Superior temporal gyrus (tissue), 1 donor: ENCODE results near the gene FBP2.

Source experiments
- DNase-seq: peaks from one replicate; pipeline ENCODE4 v3.0.0-alpha.2; 2016; ENCODE audit errors: extremely low spot score

The FBP2 gene

GRCh38 chr9:94593459-94594345, at the start of gene FBP2:
FBP2 (minus strand) TSS chr9:94593824; CDS start chr9:94593726, 98 bp downstream.
- no peak for DNase-seq

- no peak for DNase-seq
Measured at GRCh38 chr9:94643176-94643575, 49.6 kb upstream of the FBP2 start.

DNA sequence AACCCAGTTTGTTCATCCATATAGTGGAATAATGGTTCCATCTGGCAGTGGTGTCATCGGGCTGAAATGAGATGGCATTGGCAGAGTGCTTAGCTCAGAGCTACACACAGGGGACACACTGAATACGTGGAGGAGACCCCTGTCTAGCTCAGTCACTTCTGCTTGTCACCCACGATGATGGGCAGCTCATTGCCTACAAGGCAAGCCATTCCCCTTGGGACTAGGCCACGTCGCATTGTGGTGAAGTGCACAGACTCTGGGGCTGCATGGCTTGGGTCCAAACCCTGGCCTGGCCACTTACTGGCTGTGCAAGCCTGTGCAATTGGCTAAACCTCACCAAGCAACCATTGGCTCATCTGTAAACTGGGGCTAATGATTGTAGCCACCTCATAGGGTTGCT, 48.9 kb upstream of the FBP2 start:
- no peak for DNase-seq

GRCh38 chr9:94639999-94640376, 46.4 kb upstream of the FBP2 start:
- DNase-seq = no peak

- no peak for DNase-seq
Measured at GRCh38 chr9:94639061-94639998, 45.7 kb upstream of the FBP2 start, which contains the start of gene FBP1. FBP1 (minus strand) TSS chr9:94639518; CDS start chr9:94639310, 208 bp downstream.

DNA sequence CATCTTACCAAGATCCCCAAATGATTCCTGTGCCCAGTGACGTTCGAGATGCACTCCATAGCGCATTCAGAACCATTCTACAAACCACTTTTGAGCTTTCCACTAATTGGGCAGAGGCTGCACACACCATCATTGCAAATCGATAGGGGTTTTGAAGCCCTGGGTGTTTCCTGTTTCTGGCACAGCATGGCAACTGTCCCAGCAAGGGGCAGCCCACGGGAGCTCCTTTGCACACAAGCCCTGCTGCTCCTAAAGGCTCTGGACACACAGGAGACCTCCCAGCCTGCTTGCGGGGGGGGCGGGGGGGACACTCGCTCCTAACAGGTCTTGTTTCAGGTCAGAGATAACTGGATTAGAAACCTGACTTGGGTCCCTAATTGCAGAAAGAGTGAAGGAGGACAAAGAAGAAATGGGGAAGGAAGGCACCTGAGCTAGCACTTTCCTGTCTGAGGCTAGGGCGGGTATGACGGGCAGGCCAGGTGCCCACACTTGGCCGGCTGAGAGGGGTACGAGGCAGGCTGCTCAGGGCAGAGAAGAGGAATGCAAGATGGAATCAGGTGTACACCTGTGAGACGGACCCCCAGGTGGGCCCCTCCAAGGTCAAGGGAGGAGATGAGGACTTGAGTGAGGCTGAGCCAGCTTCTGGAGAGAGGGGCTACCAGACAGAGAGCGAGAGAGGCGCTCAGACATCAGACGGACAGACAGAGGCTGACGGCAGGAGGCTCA, 44.9 kb upstream of the FBP2 start:
- no peak for DNase-seq

DNA sequence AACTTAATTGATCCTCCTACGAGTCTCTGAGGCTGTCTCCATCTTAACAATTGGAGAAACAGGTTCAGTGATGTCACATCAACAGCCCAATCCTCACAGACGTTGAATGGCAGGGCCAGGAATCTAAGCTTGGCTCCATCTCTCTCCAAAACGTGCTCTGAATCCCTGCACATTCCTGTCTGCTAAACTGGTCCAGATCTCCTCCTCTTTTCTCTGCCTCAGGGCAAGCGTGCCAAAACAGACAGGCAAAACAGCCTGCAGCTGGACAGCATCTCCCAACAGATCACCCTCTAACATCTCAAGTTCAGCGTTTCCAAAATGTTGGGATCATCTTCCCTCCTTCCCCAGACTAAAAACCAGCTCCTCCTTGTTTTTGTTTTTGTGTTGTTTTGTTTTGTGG, 39.1 kb upstream of the FBP2 start:
- DNase-seq = no peak

- no peak for DNase-seq
Measured at GRCh38 chr9:94631599-94631998, 38.0 kb upstream of the FBP2 start.

- DNase-seq = no peak
Measured at GRCh38 chr9:94630833-94631232, 37.2 kb upstream of the FBP2 start.

GRCh38 chr9:94630281-94630680, 36.7 kb upstream of the FBP2 start:
- no peak for DNase-seq

DNA sequence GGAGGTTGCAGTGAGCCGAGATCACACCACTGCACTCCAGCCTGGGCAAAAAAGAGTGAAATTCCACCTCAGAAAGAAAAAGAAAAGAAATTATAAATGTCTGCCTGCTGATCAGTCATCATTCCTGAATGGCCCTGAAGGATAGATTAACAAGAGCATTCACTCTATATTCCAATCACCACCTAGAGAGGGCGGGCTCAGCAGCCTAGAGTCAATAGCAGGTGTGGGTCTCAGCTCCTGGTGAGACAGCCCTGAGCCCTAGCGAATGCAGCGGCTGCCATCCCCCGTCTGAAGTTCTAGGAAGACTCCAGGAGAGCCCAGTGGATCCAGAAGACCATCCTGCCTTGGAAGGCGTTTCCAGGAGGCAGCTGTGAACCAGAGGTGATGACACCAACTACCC, 33.7 kb upstream of the FBP2 start:
- no peak for DNase-seq

- no peak for DNase-seq
Measured at GRCh38 chr9:94625835-94626234, 32.2 kb upstream of the FBP2 start.

DNA sequence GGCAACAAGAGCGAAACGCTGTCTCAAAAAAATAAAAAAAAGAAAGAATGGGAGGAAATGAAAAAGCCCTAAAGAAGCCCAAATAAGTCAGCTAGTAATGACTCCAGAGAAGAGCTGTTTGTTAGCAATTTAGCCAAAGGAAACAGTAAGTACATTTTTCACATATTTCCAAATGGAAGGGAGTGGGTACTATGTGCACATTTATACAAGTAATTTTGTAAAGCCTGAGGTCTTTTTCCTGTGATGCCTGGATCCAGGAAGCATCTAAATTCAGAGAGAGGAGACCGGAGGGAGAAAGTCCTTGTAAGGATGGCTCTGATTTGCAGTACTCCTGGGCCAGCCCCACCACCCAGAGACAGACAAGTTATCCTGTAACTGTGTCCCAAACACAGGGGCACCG, 31.0 kb upstream of the FBP2 start:
- no peak for DNase-seq

DNA sequence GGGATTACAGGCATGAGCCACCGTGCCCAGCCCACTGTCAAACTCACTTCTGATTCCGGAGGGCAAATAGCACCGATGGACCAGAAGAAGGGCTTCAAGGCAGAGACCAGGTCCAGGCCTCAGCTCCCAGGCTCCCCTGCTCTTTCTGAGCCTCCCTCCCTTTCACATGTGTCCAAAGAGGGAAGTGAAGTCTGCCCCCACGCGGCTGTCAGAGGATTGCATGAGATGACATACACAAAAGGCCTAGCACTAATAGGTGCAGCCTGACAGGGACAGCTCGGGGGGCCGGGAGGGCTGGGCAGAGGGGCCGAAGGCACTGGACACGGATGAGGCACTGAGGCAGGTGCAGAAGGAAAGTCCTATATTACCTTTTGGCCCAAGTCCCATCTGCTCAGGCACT, 29.6 kb upstream of the FBP2 start:
- DNase-seq = no peak

DNA sequence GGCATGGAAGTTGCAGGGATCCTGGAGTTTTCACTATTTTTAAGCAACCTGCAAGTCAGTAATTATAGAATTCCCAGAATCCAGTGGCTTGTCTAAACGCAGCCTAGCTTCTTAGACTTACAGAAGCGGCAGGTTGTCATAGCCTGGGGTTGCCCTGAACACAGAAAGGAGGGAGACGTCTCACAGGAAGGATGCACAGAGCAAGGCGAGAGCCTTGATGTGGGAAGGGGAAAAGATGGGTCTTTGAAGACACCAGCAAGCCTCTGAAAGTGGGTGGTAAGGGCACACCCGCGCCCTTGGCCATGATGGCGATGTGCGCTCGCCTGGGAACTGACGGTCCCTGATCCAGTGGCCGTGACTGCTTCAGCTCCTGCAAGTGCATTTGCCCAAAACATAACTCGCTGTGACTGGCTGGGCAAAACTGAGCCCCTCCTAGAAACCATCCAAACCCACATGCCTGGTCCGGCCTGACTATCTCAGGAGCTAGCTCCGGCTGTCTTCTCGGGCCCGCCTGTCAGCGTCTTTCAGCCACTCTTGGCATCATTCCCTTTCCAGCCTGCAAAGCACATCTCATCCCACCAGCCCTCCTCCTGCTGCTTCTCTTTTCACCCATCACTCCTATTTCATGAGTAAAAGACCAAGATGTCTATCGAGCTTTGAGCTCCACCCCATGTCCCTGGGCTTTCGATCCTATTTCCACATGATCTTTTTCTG, 28.6 kb upstream of the FBP2 start:
- no peak for DNase-seq

- no peak for DNase-seq
Measured at GRCh38 chr9:94619026-94619425, 25.4 kb upstream of the FBP2 start.

DNA sequence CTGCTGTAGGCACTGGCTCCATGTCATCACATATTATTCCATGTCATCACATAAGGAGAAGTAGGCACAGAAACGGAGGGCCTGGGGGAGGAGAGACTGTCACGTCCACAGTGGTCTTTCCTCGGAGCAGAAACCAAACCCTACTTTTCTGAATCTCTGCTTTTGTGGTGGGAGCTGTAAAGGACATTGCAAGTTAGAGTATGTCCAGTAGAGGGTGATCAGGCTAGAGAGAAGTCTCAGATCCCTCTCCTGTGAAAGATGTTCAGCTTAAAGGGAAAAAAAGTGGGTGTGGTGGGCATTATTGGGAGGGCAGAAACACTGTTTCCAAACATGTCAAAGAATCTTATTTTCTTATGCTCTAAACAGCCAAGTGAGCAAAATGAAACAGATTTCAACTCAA, 19.4 kb upstream of the FBP2 start:
- no peak for DNase-seq

DNA sequence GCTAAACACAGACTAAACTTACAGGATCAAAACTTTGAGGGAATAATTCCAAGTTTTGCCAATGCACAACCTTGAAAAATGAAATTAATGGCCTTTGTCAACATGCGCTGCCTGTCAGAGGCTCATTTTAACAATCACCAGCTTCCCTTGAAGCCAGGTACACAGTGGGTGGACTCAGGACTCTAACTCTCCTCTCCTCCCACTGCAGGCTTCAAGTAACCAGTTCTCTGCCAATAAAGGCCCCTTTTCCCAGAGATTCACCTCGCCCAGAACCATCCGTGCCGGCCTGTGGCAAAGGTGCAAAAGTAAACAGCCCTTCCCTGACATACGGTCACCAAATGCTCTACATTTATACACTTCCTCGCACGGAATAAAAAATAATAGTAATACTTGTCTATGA, 18.4 kb upstream of the FBP2 start:
- DNase-seq = no peak

GRCh38 chr9:94611638-94612068, 18.0 kb upstream of the FBP2 start:
- DNase-seq = no peak

DNA sequence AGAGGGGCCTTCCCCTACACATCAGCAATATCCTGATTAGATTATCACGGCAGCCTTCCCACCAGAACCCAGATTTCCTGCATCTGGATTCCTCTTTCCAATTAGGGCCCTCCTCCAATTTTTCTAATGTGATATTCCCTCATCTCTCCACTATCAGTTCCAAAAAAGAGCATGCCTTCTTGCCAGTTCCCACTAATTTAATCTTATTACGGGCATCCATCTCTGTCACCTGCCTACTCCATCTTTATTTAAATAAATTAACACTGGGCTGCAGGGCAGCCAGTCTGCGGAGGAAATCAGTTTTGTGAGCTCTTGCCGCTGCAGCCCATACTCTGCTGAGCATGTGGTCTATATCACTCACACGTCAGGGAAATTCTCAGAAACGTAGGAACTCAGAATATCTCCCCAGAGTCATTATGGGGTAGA, 16.6 kb upstream of the FBP2 start:
- DNase-seq = no peak

DNA sequence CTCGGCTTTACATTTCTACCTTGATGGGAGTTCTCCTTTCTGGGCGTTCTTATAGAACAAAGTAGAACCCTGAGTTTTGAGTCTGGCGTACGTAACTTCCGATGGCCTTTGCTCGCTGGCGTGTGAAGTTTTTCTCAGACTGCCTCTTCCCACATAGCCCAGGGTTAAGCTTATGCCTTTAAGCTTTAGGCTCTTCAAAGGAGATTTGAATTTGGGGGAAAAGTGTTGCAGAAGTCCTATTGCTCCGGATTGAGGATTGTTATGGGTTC, 13.7 kb upstream of the FBP2 start:
- DNase-seq = no peak
